ENCODE data around the gene TCAF1.

TCAF1 gene

DNA sequence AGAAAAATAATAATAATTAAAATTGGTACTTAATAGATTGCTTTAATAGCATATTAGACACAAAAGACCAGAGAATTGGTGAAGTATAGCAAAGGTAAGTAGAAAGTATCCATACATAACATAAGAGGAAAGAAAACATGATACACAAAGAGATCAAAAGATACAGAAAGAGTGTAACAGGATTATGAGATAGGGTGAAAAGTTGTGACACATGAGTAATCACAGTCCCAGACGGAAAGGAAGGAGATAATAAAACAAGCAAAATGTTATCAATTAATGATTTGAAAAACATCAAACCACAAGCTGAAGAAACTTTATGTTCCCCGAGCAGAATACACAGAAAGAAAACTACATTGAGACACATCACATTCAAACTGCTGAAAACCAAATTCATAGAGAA is 10.5 kb downstream of the TCAF1 start:
- no peaks in the 10 kb centered on the region for H3K36me3 ChIP-seq (replicated peaks; ENCODE audit: insufficient read depth, low read length)
- peaks cover 5% of the 10 kb centered on the region for H3K4me1 ChIP-seq (ENCODE audit: low read length)
- no peaks in the 10 kb centered on the region for H3K9me3 ChIP-seq (replicated peaks; ENCODE audit: insufficient read depth, low read length)
- H3K27me3 ChIP-seq (replicated peaks; ENCODE audit: insufficient read depth, low read length), result no peaks in the 10 kb centered on the region
- H4K20me1 ChIP-seq (ENCODE audit: insufficient read depth, low read length), result no peaks in the 10 kb centered on the region; the same call in 1 of the 2 replicates
- no peak for TF ChIP-seq EZH2 (optimal IDR thresholded peaks at IDR 0.05; ENCODE audit: low read depth, low read length)
- TF ChIP-seq EZH2phosphoT487 (IDR thresholded peaks at IDR 0.05; ENCODE audit: low read length), result no peak
- no peak for TF ChIP-seq CTCF (IDR thresholded peaks at IDR 0.05; ENCODE audit: low read length)
- H3K79me2 ChIP-seq (ENCODE audit: low read length), result peaks cover 21% of the 10 kb centered on the region; the same call in 1 of the 2 replicates
- H3K4me2 ChIP-seq (ENCODE audit: low read depth, low read length), result no peak overlapping the region
- peaks cover 6% of the 10 kb centered on the region; the same call in 1 of the 2 replicates for H3F3A ChIP-seq (ENCODE audit: insufficient read depth, low read length)
- no peak for DNase-seq
- no peak overlapping the region for H2AFZ ChIP-seq (ENCODE audit: low read length)
- H3K27ac ChIP-seq (ENCODE audit: low read length), result no peak overlapping the region
- no peaks in the 10 kb centered on the region for H3K9me2 ChIP-seq (replicated peaks; ENCODE audit: insufficient read depth, low read length)
- no peak overlapping the region for H3K9ac ChIP-seq (ENCODE audit: low read length)
- no peak overlapping the region for H3K4me3 ChIP-seq (ENCODE audit: low read length)

- H3K4me1 ChIP-seq (ENCODE audit: low read length), result peaks cover 5% of the 10 kb centered on the region
- H3K9me3 ChIP-seq (replicated peaks; ENCODE audit: insufficient read depth, low read length), result no peaks in the 10 kb centered on the region
- H3K79me2 ChIP-seq (ENCODE audit: low read length), result peaks cover 16% of the 10 kb centered on the region; the same call in 1 of the 2 replicates
- H3K4me2 ChIP-seq (ENCODE audit: low read depth, low read length), result no peak overlapping the region
- H3K27ac ChIP-seq (ENCODE audit: low read length), result no peak overlapping the region
- no peaks in the 10 kb centered on the region for H3K9me2 ChIP-seq (replicated peaks; ENCODE audit: insufficient read depth, low read length)
- no peak for DNase-seq
- no peak for TF ChIP-seq EZH2phosphoT487 (IDR thresholded peaks at IDR 0.05; ENCODE audit: low read length)
- no peak for TF ChIP-seq CTCF (IDR thresholded peaks at IDR 0.05; ENCODE audit: low read length)
- no peak for TF ChIP-seq EZH2 (optimal IDR thresholded peaks at IDR 0.05; ENCODE audit: low read depth, low read length)
- no peak overlapping the region for H2AFZ ChIP-seq (ENCODE audit: low read length)
- H3F3A ChIP-seq (ENCODE audit: insufficient read depth, low read length), result peaks cover 6% of the 10 kb centered on the region; the same call in 1 of the 2 replicates
- no peaks in the 10 kb centered on the region; the same call in 1 of the 2 replicates for H4K20me1 ChIP-seq (ENCODE audit: insufficient read depth, low read length)
- H3K9ac ChIP-seq (ENCODE audit: low read length), result no peak overlapping the region
- no peak overlapping the region for H3K4me3 ChIP-seq (ENCODE audit: low read length)
- H3K27me3 ChIP-seq (replicated peaks; ENCODE audit: insufficient read depth, low read length), result no peaks in the 10 kb centered on the region
- H3K36me3 ChIP-seq (replicated peaks; ENCODE audit: insufficient read depth, low read length), result no peaks in the 10 kb centered on the region
These were observed 11.4 kb downstream of the TCAF1 start for GRCh38 chr7:143890558-143890957.

DNA sequence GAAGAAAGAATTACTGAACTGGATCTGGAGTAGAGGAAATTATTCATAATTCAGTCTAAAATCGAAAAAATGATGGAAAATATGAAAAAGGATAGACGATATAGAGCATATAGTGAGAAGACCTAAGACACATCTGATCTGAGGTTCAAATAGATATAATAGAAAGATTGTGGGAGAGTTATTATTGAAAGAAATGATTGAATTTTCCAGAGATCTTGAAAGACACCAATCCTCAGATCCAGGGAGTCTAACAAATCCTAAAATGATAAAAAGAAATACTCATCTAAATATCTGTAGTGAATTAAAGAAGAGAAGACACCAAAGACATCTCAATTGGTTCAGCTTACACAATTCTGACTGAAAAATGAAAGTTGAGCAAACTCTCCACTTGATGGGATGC is 12.9 kb downstream of the TCAF1 start:
- TF ChIP-seq EZH2 (optimal IDR thresholded peaks at IDR 0.05; ENCODE audit: low read depth, low read length) (no peak), CTCF (IDR thresholded peaks at IDR 0.05; ENCODE audit: low read length) (no peak), EZH2phosphoT487 (IDR thresholded peaks at IDR 0.05; ENCODE audit: low read length) (no peak)

More for the DNA sequence above, 12.9 kb downstream of the TCAF1 start:
- Histone ChIP-seq H3K4me3 (ENCODE audit: low read length) (no peak overlapping the region), H3K27me3 (replicated peaks; ENCODE audit: insufficient read depth, low read length) (no peaks in the 10 kb centered on the region), H3K36me3 (replicated peaks; ENCODE audit: insufficient read depth, low read length) (no peaks in the 10 kb centered on the region), H3K27ac (ENCODE audit: low read length) (no peak overlapping the region), H3K9ac (ENCODE audit: low read length) (no peak overlapping the region), H3K9me3 (replicated peaks; ENCODE audit: insufficient read depth, low read length) (no peaks in the 10 kb centered on the region), H2AFZ (ENCODE audit: low read length) (no peak overlapping the region), H3K79me2 (ENCODE audit: low read length) (peaks cover 12% of the 10 kb centered on the region; the same call in 1 of the 2 replicates), H3K4me2 (ENCODE audit: low read depth, low read length) (no peak overlapping the region), H4K20me1 (ENCODE audit: insufficient read depth, low read length) (no peaks in the 10 kb centered on the region; the same call in 1 of the 2 replicates), H3K4me1 (ENCODE audit: low read length) (peaks cover 5% of the 10 kb centered on the region), H3K9me2 (replicated peaks; ENCODE audit: insufficient read depth, low read length) (no peaks in the 10 kb centered on the region), H3F3A (ENCODE audit: insufficient read depth, low read length) (peaks cover 6% of the 10 kb centered on the region; the same call in 1 of the 2 replicates)
- DNase-seq, result no peak
